ENCODE data around the gene CITED1. TPM values are rescaled to one million over a fixed set of nuclear protein-coding genes. Genes with fewer than 3 reads are reported as not detected.

CITED1 gene
- total RNA-seq, 4 donors from 2014 or later = 1.4 to 1.7 TPM; not detected in 2

DNA sequence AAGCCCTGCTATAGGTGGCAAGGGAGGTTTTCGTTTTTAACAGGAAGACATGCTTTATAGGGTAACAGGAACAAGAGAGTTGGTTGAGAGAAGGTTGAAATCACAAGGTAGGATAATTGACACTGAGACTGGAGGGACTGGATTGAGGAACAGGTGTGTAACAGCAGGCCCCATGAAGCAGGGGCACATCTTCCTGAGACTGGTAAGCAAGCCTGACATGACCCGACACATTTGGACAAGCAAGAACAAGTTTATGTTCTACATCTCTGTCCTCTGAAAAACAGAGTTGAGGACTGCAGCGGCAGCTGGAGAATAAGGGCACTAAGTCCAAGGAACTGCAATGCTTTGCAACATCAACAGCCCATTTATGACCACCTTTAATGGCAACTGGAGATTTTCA, 33.9 kb downstream of the CITED1 start:
- Histone ChIP-seq H3K36me3 (peaks cover 0 to 79% of the 10 kb centered on the region in 2 donors), H3K27me3 (no peaks in the 10 kb centered on the region), H3K4me3 (no peak overlapping the region), H3K4me1 (peaks cover 0 to 26% (median 8%) of the 10 kb centered on the region in 3 donors), H3K9me3 (no peaks in the 10 kb centered on the region), H3K27ac (no peak overlapping the region)
- 48 to 71% methylated on average over 2 to 3 of the region's 3 CpGs for WGBS, 2 donors (ENCODE audit: low coverage in 1 of 2)
- TF ChIP-seq POLR2AphosphoS5 (IDR thresholded peaks at IDR 0.05) = no peak
- ATAC-seq = no peak

GRCh38 chrX:72271091-72271788, 34.5 kb downstream of the CITED1 start:
- WGBS, 2 donors (ENCODE audit: low coverage in 1 of 2) = 20 to 67% methylated on average over 1 of the region's 3 CpGs
- no peaks in the 10 kb centered on the region for H3K9me3 ChIP-seq
- no peak for TF ChIP-seq POLR2AphosphoS5 (IDR thresholded peaks at IDR 0.05)
- TF ChIP-seq EP300 (IDR thresholded peaks at IDR 0.05) = no peak
- TF ChIP-seq POLR2A (IDR thresholded peaks at IDR 0.05) = no peak
- TF ChIP-seq CTCF (IDR thresholded peaks at IDR 0.05) = no peak
- no peak for ATAC-seq
- peaks cover 0 to 79% of the 10 kb centered on the region in 2 donors for H3K36me3 ChIP-seq
- H3K27me3 ChIP-seq = no peaks in the 10 kb centered on the region
- no peak overlapping the region for H3K27ac ChIP-seq
- H3K4me3 ChIP-seq = no peak overlapping the region
- H3K4me1 ChIP-seq = peaks cover 0 to 25% (median 8%) of the 10 kb centered on the region in 3 donors

DNA sequence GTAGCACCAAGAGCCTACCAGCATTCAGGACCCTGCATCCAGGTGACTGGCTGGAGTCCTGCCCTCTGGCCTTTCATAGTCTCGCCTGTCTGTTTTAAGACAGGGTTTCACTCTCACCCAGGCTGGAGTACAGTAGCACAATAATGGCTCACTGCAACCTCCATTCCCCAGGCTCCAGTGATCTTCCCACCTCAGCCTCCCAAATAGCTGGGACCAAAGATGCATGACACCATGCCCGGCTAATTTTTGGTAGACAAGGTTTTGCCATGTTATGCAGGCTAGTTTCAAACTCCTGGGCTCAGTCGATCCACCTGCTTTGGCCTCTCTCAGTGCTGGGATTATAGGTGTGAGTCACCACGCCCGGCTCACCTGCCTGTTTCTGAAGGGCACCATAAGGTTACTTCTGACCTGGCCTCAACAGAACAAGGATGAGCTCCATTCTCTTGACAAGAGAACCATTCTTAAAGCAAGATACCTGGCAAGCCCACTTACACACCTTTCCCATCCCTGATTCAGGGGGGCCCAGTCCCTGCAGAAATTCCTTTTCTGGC, 35.3 kb downstream of the CITED1 start:
- Histone ChIP-seq H3K36me3 (peaks cover 0 to 77% of the 10 kb centered on the region in 2 donors), H3K27ac (no peak overlapping the region), H3K4me1 (peaks cover 0 to 16% (median 8%) of the 10 kb centered on the region in 3 donors), H3K4me3 (no peak overlapping the region), H3K27me3 (no peaks in the 10 kb centered on the region), H3K9me3 (no peaks in the 10 kb centered on the region)
- TF ChIP-seq POLR2AphosphoS5 (IDR thresholded peaks at IDR 0.05) (no peak), EP300 (IDR thresholded peaks at IDR 0.05) (no peak), POLR2A (IDR thresholded peaks at IDR 0.05) (no peak), CTCF (IDR thresholded peaks at IDR 0.05) (no peak)
- 90% methylated on average over 2 of the region's 5 CpGs; no CpG with 5 or more reads in 1 of the 2 donors for WGBS, 2 donors (ENCODE audit: low coverage in 1 of 2)
- ATAC-seq = no peak

DNA sequence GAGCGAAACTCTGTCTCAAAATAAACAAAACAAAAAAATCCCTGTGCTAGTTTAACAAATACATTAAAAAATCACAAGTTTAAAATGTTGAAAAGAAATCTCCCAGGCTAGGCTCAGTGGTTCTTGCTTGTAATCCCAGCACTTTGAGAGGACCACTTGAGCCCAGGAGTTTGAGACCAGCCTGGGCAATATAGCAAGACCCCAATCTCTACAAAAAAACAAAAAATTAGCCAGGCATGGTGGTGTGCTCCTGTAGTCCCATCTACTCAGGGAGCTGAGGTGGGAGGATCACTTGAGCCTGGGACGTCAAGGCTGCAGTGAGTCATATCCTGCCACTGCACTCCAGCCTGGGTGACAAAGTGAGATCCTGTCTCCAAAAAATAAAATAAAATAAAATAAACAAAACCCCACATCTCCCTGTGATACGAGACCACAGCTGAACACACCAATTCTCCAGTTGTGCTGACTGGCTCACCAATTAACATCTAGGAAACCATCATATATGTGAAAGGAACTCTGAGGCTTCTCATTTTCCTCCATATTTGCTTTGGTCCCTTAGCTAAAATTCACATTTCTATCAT, 36.0 kb downstream of the CITED1 start:
- no peak for ATAC-seq
- Histone ChIP-seq H3K27me3 (no peaks in the 10 kb centered on the region), H3K9me3 (no peaks in the 10 kb centered on the region), H3K4me3 (no peak overlapping the region), H3K36me3 (peaks cover 0 to 71% of the 10 kb centered on the region in 2 donors), H3K4me1 (peaks cover 0 to 10% (median 4%) of the 10 kb centered on the region in 3 donors), H3K27ac (peak overlapping the region in 1 of 4 donors; percentile 12)
- 11 to 40% methylated on average over 2 of the region's 3 CpGs for WGBS, 2 donors (ENCODE audit: low coverage in 1 of 2)
- TF ChIP-seq POLR2AphosphoS5 (IDR thresholded peaks at IDR 0.05) (no peak), EP300 (IDR thresholded peaks at IDR 0.05) (no peak), CTCF (IDR thresholded peaks at IDR 0.05) (no peak), POLR2A (IDR thresholded peaks at IDR 0.05) (no peak)

DNA sequence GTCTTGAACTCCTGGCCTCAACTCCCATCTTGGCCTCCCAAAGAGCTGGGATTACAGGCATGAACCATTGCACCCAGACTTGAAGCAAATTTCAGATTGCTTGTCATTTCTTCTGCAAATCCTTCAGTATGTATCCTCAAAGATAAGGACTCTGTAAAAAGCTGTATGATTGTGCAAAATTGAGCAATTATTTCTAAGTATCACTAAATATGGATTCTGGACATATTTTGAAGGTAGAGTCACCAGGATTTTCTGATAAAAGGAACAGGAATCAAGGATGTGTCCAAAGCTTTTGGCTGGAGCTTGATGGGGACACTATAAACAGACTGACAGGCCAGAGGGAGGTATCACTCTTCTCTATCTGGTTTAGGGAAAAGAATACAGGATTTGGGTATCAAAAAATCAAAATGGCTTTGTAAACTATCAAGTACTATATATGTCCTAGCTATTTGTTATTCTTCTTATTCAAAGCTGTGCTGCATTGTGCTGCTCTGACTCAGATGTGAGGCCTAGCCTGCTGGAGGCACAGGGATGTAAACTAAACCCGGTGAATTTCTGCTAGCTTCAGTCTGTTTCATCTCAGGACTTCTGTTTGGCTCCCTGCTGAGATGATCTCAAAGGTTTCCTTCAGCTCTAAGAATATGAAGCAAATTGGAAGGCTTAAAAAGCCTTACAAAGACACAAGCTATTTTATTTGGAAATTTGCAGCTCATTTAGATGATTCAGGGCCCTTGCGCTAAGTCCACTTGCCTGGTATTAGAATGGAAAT, 36.9 kb downstream of the CITED1 start:
- no peak for TF ChIP-seq POLR2A (IDR thresholded peaks at IDR 0.05)
- no peak for TF ChIP-seq EP300 (IDR thresholded peaks at IDR 0.05)
- no peak for TF ChIP-seq POLR2AphosphoS5 (IDR thresholded peaks at IDR 0.05)
- H3K9me3 ChIP-seq = no peaks in the 10 kb centered on the region
- no peak for ATAC-seq
- no peak overlapping the region for H3K4me3 ChIP-seq
- peak overlapping the region in 1 of 4 donors; percentile 12 for H3K27ac ChIP-seq
- peaks cover 0 to 61% of the 10 kb centered on the region in 2 donors for H3K36me3 ChIP-seq
- WGBS, 2 donors (ENCODE audit: low coverage in 1 of 2) = 36 to 64% methylated on average over 1 to 2 of the region's 2 CpGs
- no peaks in the 10 kb centered on the region for H3K27me3 ChIP-seq
- H3K4me1 ChIP-seq = no peaks in the 10 kb centered on the region
